Measurements from ENCODE around the gene SERPINB5.
"Not testable (repeated sequence)": the region's sequence is repeated elsewhere in the genome, so short reads cannot be mapped to it uniquely, and the experiment has no call there.

SERPINB5 gene

DNA sequence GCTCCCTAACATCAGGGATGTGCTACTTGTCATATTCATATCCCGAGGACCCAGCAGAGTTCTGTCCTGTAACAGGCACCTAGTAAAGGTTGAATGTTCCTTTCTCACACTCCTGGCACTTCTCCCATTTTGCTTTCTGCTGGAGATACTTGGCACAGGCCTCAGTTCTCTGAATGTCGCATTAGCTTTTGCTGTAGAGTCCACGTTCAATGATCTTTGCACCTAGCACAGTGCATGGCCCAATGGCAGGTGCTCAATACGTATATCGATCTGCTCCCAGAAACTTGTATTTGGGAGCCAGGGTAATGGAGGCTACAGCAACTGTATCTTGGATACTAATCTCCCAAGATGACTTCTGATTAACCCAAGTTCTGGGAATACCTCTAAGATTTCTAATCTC, 29.7 kb upstream of the SERPINB5 start:
- Histone ChIP-seq H3K27ac (ENCODE audit: low read depth, low read length) (no peak overlapping the region), H3F3A (ENCODE audit: control insufficient read depth, insufficient read depth) (no peaks in the 10 kb centered on the region), H3K4me2 (ENCODE audit: low read length) (no peak overlapping the region), H4K20me1 (ENCODE audit: control insufficient read depth, insufficient read depth, low read depth, low read length) (no peaks in the 10 kb centered on the region), H3K4me3 (ENCODE audit: low read length) (no peak overlapping the region), H3K79me2 (ENCODE audit: control insufficient read depth, low read length) (no peaks in the 10 kb centered on the region), H3K36me3 (ENCODE audit: control insufficient read depth, low read length) (no peaks in the 10 kb centered on the region), H3K27me3 (ENCODE audit: control insufficient read depth, low read length) (no peaks in the 10 kb centered on the region), H3K9me3 (ENCODE audit: control insufficient read depth, insufficient read depth, low read length) (no peaks in the 10 kb centered on the region), H3K9me2 (replicated peaks; ENCODE audit: control insufficient read depth, low read length) (no peaks in the 10 kb centered on the region), H3K4me1 (ENCODE audit: control insufficient read depth, low read length) (peaks cover 11% of the 10 kb centered on the region)
- no peak for TF ChIP-seq EZH2phosphoT487 (IDR thresholded peaks at IDR 0.05; ENCODE audit: borderline replicate concordance, low read length)
- TF ChIP-seq CTCF (IDR thresholded peaks at IDR 0.05; ENCODE audit: low read depth, low read length, poor library complexity, severe bottlenecking), result no peak

DNA sequence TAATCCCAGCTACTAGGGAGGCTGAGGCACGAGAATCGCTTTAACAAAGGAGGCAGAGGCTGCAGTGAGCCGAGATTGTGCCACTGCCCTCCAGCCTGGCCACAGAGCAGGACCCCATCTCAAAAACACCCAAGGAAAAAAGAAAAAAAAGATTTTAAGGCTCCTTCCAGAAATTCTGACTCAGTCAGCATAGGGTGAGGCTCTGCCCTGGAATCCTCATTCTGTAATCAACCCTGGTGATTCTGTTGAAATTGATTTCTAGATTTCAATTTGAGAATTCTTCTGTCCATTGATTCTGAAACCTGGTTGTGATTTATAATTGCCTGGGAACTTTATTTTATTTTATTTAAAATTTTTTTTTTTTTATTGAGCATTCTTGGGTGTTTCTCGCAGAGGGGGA, 27.3 kb upstream of the SERPINB5 start:
- H4K20me1 ChIP-seq (ENCODE audit: control insufficient read depth, insufficient read depth, low read depth, low read length), result no peaks in the 10 kb centered on the region
- H3K36me3 ChIP-seq (ENCODE audit: control insufficient read depth, low read length), result no peaks in the 10 kb centered on the region
- no peaks in the 10 kb centered on the region for H3K9me3 ChIP-seq (ENCODE audit: control insufficient read depth, insufficient read depth, low read length)
- no peak overlapping the region for H3K4me3 ChIP-seq (ENCODE audit: low read length)
- H3K27me3 ChIP-seq (ENCODE audit: control insufficient read depth, low read length), result no peaks in the 10 kb centered on the region
- H3K27ac ChIP-seq (ENCODE audit: low read depth, low read length), result no peak overlapping the region
- no peak overlapping the region for H3K4me2 ChIP-seq (ENCODE audit: low read length)
- H3K4me1 ChIP-seq (ENCODE audit: control insufficient read depth, low read length), result peaks cover 8% of the 10 kb centered on the region
- no peaks in the 10 kb centered on the region for H3K9me2 ChIP-seq (replicated peaks; ENCODE audit: control insufficient read depth, low read length)
- TF ChIP-seq CTCF (IDR thresholded peaks at IDR 0.05; ENCODE audit: low read depth, low read length, poor library complexity, severe bottlenecking), result no peak
- TF ChIP-seq EZH2phosphoT487 (IDR thresholded peaks at IDR 0.05; ENCODE audit: borderline replicate concordance, low read length), result no peak
- H3K79me2 ChIP-seq (ENCODE audit: control insufficient read depth, low read length), result no peaks in the 10 kb centered on the region
- H3F3A ChIP-seq (ENCODE audit: control insufficient read depth, insufficient read depth), result no peaks in the 10 kb centered on the region

DNA sequence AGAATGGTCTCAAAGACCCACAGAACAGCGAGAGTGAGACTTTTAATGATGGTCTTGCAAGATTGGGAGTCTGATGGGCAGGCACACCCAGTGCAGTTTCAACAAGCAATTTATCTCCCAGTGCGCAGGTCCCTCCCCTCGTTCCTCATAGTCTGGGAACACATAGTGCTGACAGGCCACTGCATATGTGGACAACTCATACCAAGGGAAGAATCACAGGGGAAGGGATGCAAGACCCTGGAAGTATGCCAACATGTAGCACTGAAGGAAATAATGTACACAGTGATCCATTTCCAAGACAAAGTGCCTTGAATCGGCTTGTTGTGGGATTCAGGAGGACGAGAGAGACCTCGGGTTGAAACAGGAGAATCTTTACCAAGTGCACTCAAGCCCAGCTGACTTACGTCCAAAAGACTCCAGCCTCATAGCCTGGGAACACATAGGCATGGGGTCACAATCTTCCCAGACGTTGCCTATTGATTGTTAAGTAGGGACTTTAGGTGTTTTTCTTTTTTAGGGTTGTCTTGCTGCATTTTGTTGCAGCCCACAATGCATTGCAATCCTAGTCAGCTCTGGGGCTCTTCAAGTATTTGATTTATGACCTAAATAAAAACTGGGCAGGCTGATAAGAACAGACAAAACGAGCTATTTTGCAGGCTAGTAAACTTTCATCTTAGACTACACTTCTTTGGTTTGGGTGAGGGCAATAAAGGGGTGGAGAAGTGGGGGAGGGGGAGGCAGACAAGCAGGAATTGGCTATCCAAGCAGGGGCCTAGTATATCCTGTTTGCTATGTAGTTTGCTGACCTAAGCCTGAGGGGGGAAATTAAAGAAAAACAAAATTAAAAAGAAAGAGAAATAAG, 24.7 kb upstream of the SERPINB5 start:
- no peak overlapping the region for H3K4me2 ChIP-seq (ENCODE audit: low read length)
- no peak for TF ChIP-seq EZH2phosphoT487 (IDR thresholded peaks at IDR 0.05; ENCODE audit: borderline replicate concordance, low read length)
- TF ChIP-seq CTCF (IDR thresholded peaks at IDR 0.05; ENCODE audit: low read depth, low read length, poor library complexity, severe bottlenecking), result no peak
- no peaks in the 10 kb centered on the region for H3K36me3 ChIP-seq (ENCODE audit: control insufficient read depth, low read length)
- no peaks in the 10 kb centered on the region for H4K20me1 ChIP-seq (ENCODE audit: control insufficient read depth, insufficient read depth, low read depth, low read length)
- H3K4me1 ChIP-seq (ENCODE audit: control insufficient read depth, low read length), result no peaks in the 10 kb centered on the region
- no peak overlapping the region for H3K27ac ChIP-seq (ENCODE audit: low read depth, low read length)
- H3K4me3 ChIP-seq (ENCODE audit: low read length), result no peak overlapping the region
- H3K79me2 ChIP-seq (ENCODE audit: control insufficient read depth, low read length), result no peaks in the 10 kb centered on the region
- H3F3A ChIP-seq (ENCODE audit: control insufficient read depth, insufficient read depth), result no peaks in the 10 kb centered on the region
- H3K27me3 ChIP-seq (ENCODE audit: control insufficient read depth, low read length), result no peaks in the 10 kb centered on the region
- H3K9me2 ChIP-seq (replicated peaks; ENCODE audit: control insufficient read depth, low read length), result no peaks in the 10 kb centered on the region
- no peaks in the 10 kb centered on the region for H3K9me3 ChIP-seq (ENCODE audit: control insufficient read depth, insufficient read depth, low read length)

- H3K4me2 ChIP-seq (ENCODE audit: low read length); H4K20me1 ChIP-seq (ENCODE audit: control insufficient read depth, insufficient read depth, low read depth, low read length); H3K9me3 ChIP-seq (ENCODE audit: control insufficient read depth, insufficient read depth, low read length); H3K9me2 ChIP-seq (replicated peaks; ENCODE audit: control insufficient read depth, low read length); H3F3A ChIP-seq (ENCODE audit: control insufficient read depth, insufficient read depth); H3K27ac ChIP-seq (ENCODE audit: low read depth, low read length); H3K79me2 ChIP-seq (ENCODE audit: control insufficient read depth, low read length); H3K36me3 ChIP-seq (ENCODE audit: control insufficient read depth, low read length); H3K4me3 ChIP-seq (ENCODE audit: low read length); H3K4me1 ChIP-seq (ENCODE audit: control insufficient read depth, low read length); H3K27me3 ChIP-seq (ENCODE audit: control insufficient read depth, low read length): not testable (repeated sequence)
These were observed 24.0 kb upstream of the SERPINB5 start for GRCh38 chr18:63452751-63453150.

All from DOHH2 (cell line).